Activated CD4-positive, alpha-beta T cell treated with anti-CD3 and anti-CD28 coated beads, Interleukin-2, amount 10 ng/mL, durations not matched to agents 24 days and 14 days (primary cell): ENCODE measurements around the gene DAG1. TPM values are rescaled to one million over a fixed set of nuclear protein-coding genes. Genes with fewer than 3 reads are reported as not detected.
A peak's percentile ranks its signal among the peaks of the same experiment; 100 is the strongest.

Experiments used
- DNase-seq: peaks from one replicate; pipeline ENCODE4 v3.0.0; 2022
- H3K27ac Mint-ChIP-seq: one replicate; pipeline ENCODE4 v1.8.0; 2022; ENCODE audit warnings: mild to moderate bottlenecking, mixed read lengths
- H3K27me3 Mint-ChIP-seq: one replicate; pipeline ENCODE4 v1.8.0; 2022; ENCODE audit warnings: mixed read lengths
- H3K36me3 Mint-ChIP-seq: one replicate; pipeline ENCODE4 v1.8.0; 2022; ENCODE audit warnings: low read depth, mild to moderate bottlenecking, mixed read lengths
- H3K4me1 Mint-ChIP-seq: one replicate; pipeline ENCODE4 v1.8.0; 2021; ENCODE audit warnings: mixed read lengths
- H3K4me3 Mint-ChIP-seq: one replicate; pipeline ENCODE4 v1.8.0; 2022; ENCODE audit warnings: mild to moderate bottlenecking, moderate library complexity, mixed read lengths
- H3K9me3 Mint-ChIP-seq: one replicate; pipeline ENCODE4 v1.8.0; 2021; ENCODE audit warnings: mixed read lengths
- intact Hi-C: fragments of 100-400 bp; cut with micrococcal nuclease; formaldehyde crosslinking; loops from one replicate; pipeline ENCODE4 v1.15.1; 2023
- total RNA-seq: library from RNA; stranded (reverse); gene quantifications from 2 replicates; pipeline ENCODE4 v1.2.3, GENCODE V29; 2022

Gene DAG1
- total RNA-seq, 1 donor from 2014 or later = 21.3 TPM

GRCh38 chr3:49512781-49513355, 42.8 kb downstream of the DAG1 start:
- no peak for DNase-seq
- no peak overlapping the region for H3K4me3 Mint-ChIP-seq
- intact Hi-C loops = no loop called here
- H3K27me3 Mint-ChIP-seq = no peaks in the 10 kb centered on the region
- no peak overlapping the region for H3K27ac Mint-ChIP-seq
- no peaks in the 10 kb centered on the region for H3K9me3 Mint-ChIP-seq
- peaks cover 38% of the 10 kb centered on the region for H3K36me3 Mint-ChIP-seq
- no peaks in the 10 kb centered on the region for H3K4me1 Mint-ChIP-seq

DNA sequence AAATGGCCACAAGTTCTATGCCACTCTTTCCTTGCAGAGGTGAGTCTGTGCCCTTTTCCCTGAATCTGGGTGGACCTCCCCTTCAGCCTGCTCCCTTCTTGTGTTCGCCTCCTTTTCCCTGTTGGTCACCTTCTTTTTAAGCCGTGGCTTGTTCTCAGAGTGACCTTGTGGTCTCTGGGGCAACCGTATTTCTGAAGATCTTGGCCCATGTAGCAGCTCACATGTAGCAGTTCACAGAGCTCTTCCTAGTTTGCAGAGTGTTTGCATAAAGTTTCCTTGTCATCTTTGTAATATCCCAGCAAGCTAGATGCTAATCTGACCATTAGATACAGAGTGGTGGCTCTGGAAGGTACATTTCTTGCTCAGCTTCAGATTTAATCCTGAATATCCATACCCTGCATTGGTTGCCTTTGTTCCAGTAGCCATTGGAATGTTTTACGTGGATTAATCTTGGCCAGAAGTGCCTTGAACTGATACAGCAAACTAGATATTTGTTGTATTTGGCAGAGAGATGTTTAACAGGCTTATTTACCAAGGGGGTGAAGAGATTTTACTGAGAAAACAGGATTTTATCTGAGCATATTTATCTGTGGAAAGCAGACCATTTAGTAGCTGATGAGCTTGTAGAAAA, 43.5 kb downstream of the DAG1 start:
- peaks cover 38% of the 10 kb centered on the region for H3K36me3 Mint-ChIP-seq
- H3K9me3 Mint-ChIP-seq = no peaks in the 10 kb centered on the region
- DNase-seq = no peak
- H3K4me1 Mint-ChIP-seq = no peaks in the 10 kb centered on the region
- no peak overlapping the region for H3K27ac Mint-ChIP-seq
- H3K4me3 Mint-ChIP-seq = no peak overlapping the region
- intact Hi-C loops = no loop called here
- no peaks in the 10 kb centered on the region for H3K27me3 Mint-ChIP-seq

- H3K9me3 Mint-ChIP-seq = no peaks in the 10 kb centered on the region
- H3K4me1 Mint-ChIP-seq = peaks cover 4% of the 10 kb centered on the region
- H3K27ac Mint-ChIP-seq = no peak overlapping the region
- intact Hi-C loops = no loop called here
- no peak for DNase-seq
- no peak overlapping the region for H3K4me3 Mint-ChIP-seq
- peaks cover 29% of the 10 kb centered on the region for H3K36me3 Mint-ChIP-seq
- H3K27me3 Mint-ChIP-seq = no peaks in the 10 kb centered on the region
These were observed 47.9 kb downstream of the DAG1 start for GRCh38 chr3:49518016-49518415.

DNA sequence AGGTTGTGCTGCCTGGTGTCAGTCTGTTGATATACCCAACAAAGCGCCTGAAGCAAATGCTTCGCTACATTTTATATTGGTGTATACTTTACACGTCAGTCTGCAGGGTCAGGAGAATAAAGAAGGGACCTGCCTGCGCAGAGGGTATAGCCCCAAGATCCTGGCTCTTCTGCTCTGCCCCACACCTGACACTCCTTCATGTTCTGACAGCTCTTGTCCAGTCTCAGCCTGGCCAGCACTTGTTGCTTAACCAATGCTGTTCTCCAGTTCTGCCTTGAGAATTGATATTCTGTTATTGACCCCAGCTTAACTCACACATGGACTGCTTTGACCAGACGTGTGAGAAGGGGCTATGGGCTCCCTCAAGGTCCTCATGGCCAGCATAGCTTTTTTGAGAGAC, 48.4 kb downstream of the DAG1 start:
- Mint-ChIP-seq H3K27ac (no peak overlapping the region), H3K9me3 (no peaks in the 10 kb centered on the region)
- DNase-seq = no peak

DNA sequence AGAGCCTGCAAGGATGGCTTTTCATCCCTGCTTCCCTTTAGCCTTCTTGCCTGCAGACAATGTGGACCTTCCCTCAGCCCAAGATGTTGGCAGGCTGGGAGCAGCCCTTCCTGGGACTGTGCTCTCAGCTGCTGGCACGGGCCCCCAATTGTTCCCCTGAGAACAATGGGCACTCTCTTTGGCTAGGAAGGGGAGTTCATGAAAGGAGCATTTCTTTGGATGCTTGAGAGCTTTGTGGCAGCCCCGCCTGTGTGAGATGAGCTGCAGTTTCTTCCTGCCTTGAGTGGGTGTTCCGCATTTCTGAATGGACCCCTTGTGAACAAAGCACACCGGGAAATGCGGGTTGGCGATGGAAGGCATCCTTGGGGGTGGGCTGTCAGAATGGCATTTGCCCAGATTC, 49.2 kb downstream of the DAG1 start:
- no peak for DNase-seq
- no peak overlapping the region for H3K4me3 Mint-ChIP-seq
- peaks cover 18% of the 10 kb centered on the region for H3K36me3 Mint-ChIP-seq
- H3K4me1 Mint-ChIP-seq = peaks cover 4% of the 10 kb centered on the region
- intact Hi-C loops = no loop called here
- no peak overlapping the region for H3K27ac Mint-ChIP-seq
- H3K27me3 Mint-ChIP-seq = no peaks in the 10 kb centered on the region
- H3K9me3 Mint-ChIP-seq = no peaks in the 10 kb centered on the region

More for the DNA sequence above, 48.4 kb downstream of the DAG1 start:
- intact Hi-C loops = no loop called here
- no peak overlapping the region for H3K4me3 Mint-ChIP-seq
- H3K36me3 Mint-ChIP-seq = peaks cover 24% of the 10 kb centered on the region
- no peaks in the 10 kb centered on the region for H3K27me3 Mint-ChIP-seq
- peaks cover 4% of the 10 kb centered on the region for H3K4me1 Mint-ChIP-seq

DNA sequence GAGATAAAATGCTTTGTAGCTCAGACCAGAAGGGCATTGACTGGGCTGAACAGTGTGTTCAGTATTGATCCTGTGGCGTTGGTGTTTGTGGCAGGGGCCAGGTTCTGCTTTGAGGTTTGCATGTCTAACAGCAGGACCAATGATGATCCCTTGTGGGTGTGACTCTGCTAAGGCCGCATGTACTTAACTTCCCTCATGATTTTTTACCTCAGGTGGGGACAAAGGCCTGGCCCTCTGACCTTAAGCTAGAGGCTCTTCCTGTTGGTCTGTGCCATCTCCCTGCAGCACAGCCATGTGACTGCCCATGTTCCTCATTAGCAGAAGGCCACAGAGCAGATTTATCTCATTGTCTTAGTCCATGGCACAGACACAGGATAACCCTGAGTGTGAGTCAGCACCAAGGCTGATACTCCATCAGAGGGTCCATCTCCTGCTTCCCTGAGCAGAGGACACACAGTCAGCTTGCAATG, 49.9 kb downstream of the DAG1 start:
- Mint-ChIP-seq H3K27me3 (no peaks in the 10 kb centered on the region), H3K27ac (no peak overlapping the region), H3K36me3 (peaks cover 16% of the 10 kb centered on the region), H3K9me3 (no peaks in the 10 kb centered on the region), H3K4me1 (peaks cover 4% of the 10 kb centered on the region), H3K4me3 (no peak overlapping the region)
- no peak for DNase-seq
- intact Hi-C loops = no loop called here

- no peak for DNase-seq
- Mint-ChIP-seq H3K27ac (no peak overlapping the region), H3K4me1 (peaks cover 6% of the 10 kb centered on the region), H3K4me3 (no peak overlapping the region), H3K27me3 (no peaks in the 10 kb centered on the region), H3K36me3 (peaks cover 7% of the 10 kb centered on the region), H3K9me3 (no peaks in the 10 kb centered on the region)
- intact Hi-C loops = no loop called here
These were observed 54.0 kb downstream of the DAG1 start for GRCh38 chr3:49523756-49524747.

DNA sequence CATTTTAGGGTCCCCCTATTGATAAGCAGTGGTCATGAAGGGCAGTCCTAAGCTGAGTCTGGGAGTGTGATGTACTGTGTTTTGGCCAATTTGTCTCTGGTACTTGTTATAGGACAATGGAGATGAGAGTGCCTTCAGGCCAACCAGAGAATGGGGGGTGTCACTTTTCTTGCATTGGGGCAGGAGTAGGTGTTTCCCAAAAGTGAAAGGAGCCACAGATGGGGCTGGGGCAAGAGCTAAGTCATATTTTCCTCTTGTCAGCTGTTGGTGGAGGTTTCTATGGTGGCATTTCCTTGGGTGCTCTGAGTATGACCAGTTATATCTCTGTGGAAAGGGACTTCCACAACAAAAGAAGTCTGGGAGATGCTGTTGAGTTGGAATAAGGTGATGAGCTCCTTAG, 59.5 kb downstream of the DAG1 start:
- Mint-ChIP-seq H3K27me3 (no peaks in the 10 kb centered on the region), H3K4me3 (peak overlapping the region; percentile 0), H3K9me3 (no peaks in the 10 kb centered on the region), H3K36me3 (peaks cover 34% of the 10 kb centered on the region), H3K27ac (peak overlapping the region; percentile 73), H3K4me1 (peaks cover 18% of the 10 kb centered on the region)
- intact Hi-C loops = loop anchor here (2.0 kb wide), 1 partner anchor 59 kb away; the partner anchor contains the start of gene DAG1
- DNase-seq = peak; percentile 65

DNA sequence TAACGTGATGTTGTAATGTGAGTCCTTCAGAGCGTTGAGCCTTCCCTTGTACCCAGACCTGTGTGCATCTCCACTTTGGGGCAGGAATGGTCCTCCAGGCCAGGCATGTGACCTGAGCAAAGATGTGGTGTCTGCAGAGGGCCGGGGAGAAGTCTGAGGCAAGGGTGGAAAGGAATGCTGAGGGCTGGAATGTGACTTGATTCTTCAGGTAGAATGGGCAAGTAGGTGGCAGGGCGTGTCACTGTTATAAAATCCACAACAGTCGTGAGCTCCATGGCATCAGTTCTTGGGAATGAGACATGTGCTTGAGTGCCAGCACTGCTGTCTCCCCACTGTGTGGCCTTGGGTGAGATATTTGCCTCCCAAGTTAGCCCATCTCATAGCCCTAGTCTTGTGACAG, 60.2 kb downstream of the DAG1 start:
- Mint-ChIP-seq H3K27ac (peak overlapping the region; percentile 73), H3K4me1 (peaks cover 18% of the 10 kb centered on the region), H3K27me3 (no peaks in the 10 kb centered on the region), H3K4me3 (no peak overlapping the region), H3K36me3 (peaks cover 34% of the 10 kb centered on the region), H3K9me3 (no peaks in the 10 kb centered on the region)
- DNase-seq = no peak
- intact Hi-C loops = no loop called here

DNA sequence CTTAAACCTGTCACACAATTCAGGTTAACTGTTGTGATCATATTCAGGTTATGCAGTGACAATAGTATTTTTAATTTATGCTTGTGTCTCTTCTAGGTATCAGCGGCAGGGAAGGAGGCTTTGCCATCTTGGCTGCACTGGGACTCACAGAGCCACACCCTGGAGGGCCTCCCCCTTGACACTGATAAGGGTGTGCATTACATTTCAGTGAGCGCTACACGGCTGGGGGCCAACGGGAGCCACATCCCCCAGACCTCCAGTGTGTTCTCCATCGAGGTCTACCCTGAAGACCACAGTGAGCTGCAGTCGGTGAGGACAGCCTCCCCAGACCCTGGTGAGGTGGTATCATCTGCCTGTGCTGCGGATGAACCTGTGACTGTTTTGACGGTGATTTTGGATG, 60.6 kb downstream of the DAG1 start:
- peak overlapping the region; percentile 11 for H3K27ac Mint-ChIP-seq

GRCh38 chr3:49531218-49531617, 61.2 kb downstream of the DAG1 start:
- H3K4me3 Mint-ChIP-seq = no peak overlapping the region
- no peak overlapping the region for H3K27ac Mint-ChIP-seq

More for the DNA sequence above, 60.6 kb downstream of the DAG1 start:
- no peak for DNase-seq
- Mint-ChIP-seq H3K9me3 (no peaks in the 10 kb centered on the region), H3K4me3 (no peak overlapping the region), H3K27me3 (no peaks in the 10 kb centered on the region), H3K36me3 (peaks cover 33% of the 10 kb centered on the region), H3K4me1 (peaks cover 18% of the 10 kb centered on the region)
- intact Hi-C loops = no loop called here

DNA sequence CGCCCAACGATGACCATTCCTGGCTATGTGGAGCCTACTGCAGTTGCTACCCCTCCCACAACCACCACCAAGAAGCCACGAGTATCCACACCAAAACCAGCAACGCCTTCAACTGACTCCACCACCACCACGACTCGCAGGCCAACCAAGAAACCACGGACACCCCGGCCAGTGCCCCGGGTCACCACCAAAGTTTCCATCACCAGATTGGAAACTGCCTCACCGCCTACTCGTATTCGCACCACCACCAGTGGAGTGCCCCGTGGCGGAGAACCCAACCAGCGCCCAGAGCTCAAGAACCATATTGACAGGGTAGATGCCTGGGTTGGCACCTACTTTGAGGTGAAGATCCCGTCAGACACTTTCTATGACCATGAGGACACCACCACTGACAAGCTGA, 61.6 kb downstream of the DAG1 start:
- DNase-seq = no peak
- Mint-ChIP-seq H3K9me3 (no peaks in the 10 kb centered on the region), H3K27ac (peak overlapping the region; percentile 79), H3K4me3 (no peak overlapping the region), H3K36me3 (peaks cover 33% of the 10 kb centered on the region), H3K27me3 (no peaks in the 10 kb centered on the region), H3K4me1 (peaks cover 18% of the 10 kb centered on the region)
- intact Hi-C loops = no loop called here

More at GRCh38 chr3:49531218-49531617, 61.2 kb downstream of the DAG1 start:
- no peak for DNase-seq
- no peaks in the 10 kb centered on the region for H3K9me3 Mint-ChIP-seq
- no peaks in the 10 kb centered on the region for H3K27me3 Mint-ChIP-seq
- intact Hi-C loops = no loop called here
- H3K4me1 Mint-ChIP-seq = peaks cover 18% of the 10 kb centered on the region
- peaks cover 33% of the 10 kb centered on the region for H3K36me3 Mint-ChIP-seq

- no peaks in the 10 kb centered on the region for H3K27me3 Mint-ChIP-seq
- no peak overlapping the region for H3K4me3 Mint-ChIP-seq
- no peaks in the 10 kb centered on the region for H3K9me3 Mint-ChIP-seq
- peaks cover 16% of the 10 kb centered on the region for H3K4me1 Mint-ChIP-seq
- intact Hi-C loops = no loop called here
- DNase-seq = no peak
- H3K36me3 Mint-ChIP-seq = peaks cover 33% of the 10 kb centered on the region
- H3K27ac Mint-ChIP-seq = peak overlapping the region; percentile 29
These were observed 63.0 kb downstream of the DAG1 start for GRCh38 chr3:49533031-49533430.
